LNCAP (cell line): Measurements from ENCODE around the gene ATOX1.

ENCODE experiments used
- TF ChIP-seq, protein P1 (sequence below): fragments of 450-650 bp; IDR thresholded peaks from 2 replicates; pipeline ENCODE4 v1.5.1; 2017; ENCODE audit warnings: mild to moderate bottlenecking

The ATOX1 gene

DNA sequence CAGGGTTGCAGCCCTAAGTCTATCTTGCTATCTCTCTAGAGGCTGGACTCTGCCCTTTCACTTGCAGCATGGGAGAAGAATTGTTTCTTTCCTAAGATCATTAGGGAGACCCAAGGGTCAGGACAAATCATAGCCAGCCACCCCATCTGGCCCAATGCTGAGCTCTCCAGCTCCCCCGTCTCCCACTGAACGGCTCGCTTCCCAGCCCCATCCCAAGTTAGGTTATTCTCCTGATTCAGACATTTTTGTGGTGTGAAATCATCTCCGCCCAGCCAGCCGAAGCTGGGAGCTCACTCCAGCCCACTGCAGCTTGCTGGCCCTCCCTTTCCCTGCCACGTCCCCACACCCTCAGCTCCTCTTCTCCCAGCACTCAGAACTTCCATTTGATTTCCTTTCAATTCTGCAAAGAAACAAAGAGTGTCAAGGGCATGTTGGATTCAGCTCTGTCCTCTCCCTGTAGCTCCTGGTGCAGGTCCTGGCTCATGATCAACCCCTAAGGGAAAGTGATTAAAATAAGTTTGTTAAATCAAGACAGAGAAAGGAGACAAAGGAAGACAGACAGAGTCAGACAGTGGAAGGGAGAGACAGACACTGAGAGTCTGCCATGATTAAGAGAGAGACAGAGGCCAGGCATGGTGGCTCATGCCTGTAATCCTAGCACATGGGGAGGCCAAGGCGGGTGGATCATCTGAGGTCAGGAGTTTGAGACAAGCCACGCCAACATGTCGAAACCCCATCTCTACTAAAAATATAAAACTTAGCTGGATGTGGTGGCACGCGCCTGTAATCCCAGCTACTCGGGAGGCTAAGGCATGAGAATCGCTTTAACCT lies 59.1 kb downstream of the ATOX1 start:
- TF ChIP-seq, protein P1, sequence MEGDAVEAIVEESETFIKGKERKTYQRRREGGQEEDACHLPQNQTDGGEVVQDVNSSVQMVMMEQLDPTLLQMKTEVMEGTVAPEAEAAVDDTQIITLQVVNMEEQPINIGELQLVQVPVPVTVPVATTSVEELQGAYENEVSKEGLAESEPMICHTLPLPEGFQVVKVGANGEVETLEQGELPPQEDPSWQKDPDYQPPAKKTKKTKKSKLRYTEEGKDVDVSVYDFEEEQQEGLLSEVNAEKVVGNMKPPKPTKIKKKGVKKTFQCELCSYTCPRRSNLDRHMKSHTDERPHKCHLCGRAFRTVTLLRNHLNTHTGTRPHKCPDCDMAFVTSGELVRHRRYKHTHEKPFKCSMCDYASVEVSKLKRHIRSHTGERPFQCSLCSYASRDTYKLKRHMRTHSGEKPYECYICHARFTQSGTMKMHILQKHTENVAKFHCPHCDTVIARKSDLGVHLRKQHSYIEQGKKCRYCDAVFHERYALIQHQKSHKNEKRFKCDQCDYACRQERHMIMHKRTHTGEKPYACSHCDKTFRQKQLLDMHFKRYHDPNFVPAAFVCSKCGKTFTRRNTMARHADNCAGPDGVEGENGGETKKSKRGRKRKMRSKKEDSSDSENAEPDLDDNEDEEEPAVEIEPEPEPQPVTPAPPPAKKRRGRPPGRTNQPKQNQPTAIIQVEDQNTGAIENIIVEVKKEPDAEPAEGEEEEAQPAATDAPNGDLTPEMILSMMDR: no peak

- TF ChIP-seq, protein P1: no peak
Observed at GRCh38 chr5:151697452-151697851, 61.0 kb downstream of the ATOX1 start.

- TF ChIP-seq, protein P1: no peak
Observed at GRCh38 chr5:151696470-151697061, 61.9 kb downstream of the ATOX1 start.

- TF ChIP-seq, protein P1: no peak
Observed at GRCh38 chr5:151695464-151695863, 63.0 kb downstream of the ATOX1 start.

- TF ChIP-seq, protein P1: no peak
Observed at GRCh38 chr5:151694035-151694485, 64.4 kb downstream of the ATOX1 start.
